ENCODE measurements around the gene RUNX2. TPM values are rescaled to one million over a fixed set of nuclear protein-coding genes. Genes with fewer than 3 reads are reported as not detected.

RUNX2 gene
- total and polyA plus RNA-seq, 4 donors, result 0.09 to 1.5 (median 0.75) TPM

- Histone ChIP-seq H3K9ac (ENCODE audit: low read depth in 1 of 2, low read length in 2 of 2) (no peak overlapping the region), H3K27ac (ENCODE audit: low read depth in 1 of 2, low read length in 2 of 2) (no peak overlapping the region), H3K9me3 (ENCODE audit: control insufficient read depth in 4 of 4, low read length in 3 of 4) (no peaks in the 10 kb centered on the region), H3K4me3 (ENCODE audit: low read depth in 1 of 3, low read length in 3 of 3) (no peak overlapping the region), H3K27me3 (ENCODE audit: control insufficient read depth in 4 of 4, insufficient read depth in 4 of 4, low read length in 3 of 4) (peaks cover 0 to 4% (median 0%) of the 10 kb centered on the region in 4 donors), H3K4me1 (ENCODE audit: control insufficient read depth in 4 of 4, insufficient read depth in 4 of 4, low read length in 3 of 4) (no peaks in the 10 kb centered on the region), H3K36me3 (ENCODE audit: control insufficient read depth in 4 of 4, insufficient read depth in 3 of 4, low read depth in 1 of 4, low read length in 3 of 4) (no peaks in the 10 kb centered on the region)
- 86% methylated on average over 9 of the region's 9 CpGs for WGBS
- DNase-seq (ENCODE audit: low spot score), result no peak
- TF ChIP-seq, protein P1, sequence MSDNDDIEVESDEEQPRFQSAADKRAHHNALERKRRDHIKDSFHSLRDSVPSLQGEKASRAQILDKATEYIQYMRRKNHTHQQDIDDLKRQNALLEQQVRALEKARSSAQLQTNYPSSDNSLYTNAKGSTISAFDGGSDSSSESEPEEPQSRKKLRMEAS (IDR thresholded peaks at IDR 0.05), result no peak
- TF ChIP-seq HNF4A (conservative IDR thresholded peaks at IDR 0.05) (no peak), HNF4G (IDR thresholded peaks at IDR 0.05) (no peak), CTCF (IDR thresholded peaks at IDR 0.05; ENCODE audit: low read depth, low read length, missing input control) (no peak), YY1 (IDR thresholded peaks at IDR 0.05) (no peak), EGR1 (IDR thresholded peaks at IDR 0.05; ENCODE audit: low read depth in 2 of 2) (no peak), RAD21 (IDR thresholded peaks at IDR 0.05) (no peak), GABPA (IDR thresholded peaks at IDR 0.05 in 1 of 2, conservative IDR thresholded peaks at IDR 0.05 in 1 of 2) (no peak), TAF1 (conservative IDR thresholded peaks at IDR 0.05) (no peak), JUND (IDR thresholded peaks at IDR 0.05) (no peak), RXRA (IDR thresholded peaks at IDR 0.05) (no peak), NR2F2 (IDR thresholded peaks at IDR 0.05) (no peak)
- TF ChIP-seq, protein P2, sequence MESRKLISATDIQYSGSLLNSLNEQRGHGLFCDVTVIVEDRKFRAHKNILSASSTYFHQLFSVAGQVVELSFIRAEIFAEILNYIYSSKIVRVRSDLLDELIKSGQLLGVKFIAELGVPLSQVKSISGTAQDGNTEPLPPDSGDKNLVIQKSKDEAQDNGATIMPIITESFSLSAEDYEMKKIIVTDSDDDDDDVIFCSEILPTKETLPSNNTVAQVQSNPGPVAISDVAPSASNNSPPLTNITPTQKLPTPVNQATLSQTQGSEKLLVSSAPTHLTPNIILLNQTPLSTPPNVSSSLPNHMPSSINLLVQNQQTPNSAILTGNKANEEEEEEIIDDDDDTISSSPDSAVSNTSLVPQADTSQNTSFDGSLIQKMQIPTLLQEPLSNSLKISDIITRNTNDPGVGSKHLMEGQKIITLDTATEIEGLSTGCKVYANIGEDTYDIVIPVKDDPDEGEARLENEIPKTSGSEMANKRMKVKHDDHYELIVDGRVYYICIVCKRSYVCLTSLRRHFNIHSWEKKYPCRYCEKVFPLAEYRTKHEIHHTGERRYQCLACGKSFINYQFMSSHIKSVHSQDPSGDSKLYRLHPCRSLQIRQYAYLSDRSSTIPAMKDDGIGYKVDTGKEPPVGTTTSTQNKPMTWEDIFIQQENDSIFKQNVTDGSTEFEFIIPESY (IDR thresholded peaks at IDR 0.05), result no peak
- TF ChIP-seq, protein P3, sequence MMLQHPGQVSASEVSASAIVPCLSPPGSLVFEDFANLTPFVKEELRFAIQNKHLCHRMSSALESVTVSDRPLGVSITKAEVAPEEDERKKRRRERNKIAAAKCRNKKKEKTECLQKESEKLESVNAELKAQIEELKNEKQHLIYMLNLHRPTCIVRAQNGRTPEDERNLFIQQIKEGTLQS (IDR thresholded peaks at IDR 0.05), result no peak
These were observed 359.4 kb downstream of the RUNX2 start for GRCh38 chr6:45687570-45687969.

DNA sequence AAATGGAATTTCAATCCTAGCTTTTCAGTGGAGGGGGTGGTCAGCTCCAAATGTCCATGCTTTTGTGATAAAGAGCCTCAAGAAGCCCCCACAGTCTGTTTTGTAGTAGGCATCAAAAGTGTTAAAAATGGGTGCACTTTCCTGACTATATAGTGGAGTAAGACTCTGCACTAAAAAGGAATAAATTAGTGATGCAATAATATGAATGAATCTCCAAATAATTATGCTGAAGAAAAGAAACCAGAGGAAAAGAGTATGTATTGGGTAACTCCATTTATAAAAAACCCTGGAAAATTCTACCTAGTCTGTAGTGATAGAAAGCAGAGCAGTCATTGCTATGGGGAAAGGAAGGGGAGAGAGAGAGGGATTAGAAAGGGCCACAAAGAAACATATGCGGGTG lies 360.1 kb downstream of the RUNX2 start:
- Histone ChIP-seq H3K4me3 (ENCODE audit: low read depth in 1 of 3, low read length in 3 of 3) (no peak overlapping the region), H3K36me3 (ENCODE audit: control insufficient read depth in 4 of 4, insufficient read depth in 3 of 4, low read depth in 1 of 4, low read length in 3 of 4) (no peaks in the 10 kb centered on the region), H3K4me1 (ENCODE audit: control insufficient read depth in 4 of 4, insufficient read depth in 4 of 4, low read length in 3 of 4) (no peaks in the 10 kb centered on the region), H3K9ac (ENCODE audit: low read depth in 1 of 2, low read length in 2 of 2) (no peak overlapping the region), H3K27ac (ENCODE audit: low read depth in 1 of 2, low read length in 2 of 2) (no peak overlapping the region), H3K9me3 (ENCODE audit: control insufficient read depth in 4 of 4, low read length in 3 of 4) (no peaks in the 10 kb centered on the region), H3K27me3 (ENCODE audit: control insufficient read depth in 4 of 4, insufficient read depth in 4 of 4, low read length in 3 of 4) (peaks cover 0 to 4% (median 0%) of the 10 kb centered on the region in 4 donors)
- DNase-seq (ENCODE audit: low spot score), result no peak
- WGBS, result 96% methylated on average over 1 of the region's 1 CpG
- TF ChIP-seq YY1 (IDR thresholded peaks at IDR 0.05) (no peak), CTCF (IDR thresholded peaks at IDR 0.05; ENCODE audit: low read depth, low read length, missing input control) (no peak), JUND (IDR thresholded peaks at IDR 0.05) (no peak), RAD21 (IDR thresholded peaks at IDR 0.05) (no peak), HNF4G (IDR thresholded peaks at IDR 0.05) (no peak), FOXA2 (IDR thresholded peaks at IDR 0.05) (no peak), HNF4A (conservative IDR thresholded peaks at IDR 0.05) (no peak), TAF1 (conservative IDR thresholded peaks at IDR 0.05) (no peak), RXRA (IDR thresholded peaks at IDR 0.05) (no peak), GABPA (IDR thresholded peaks at IDR 0.05 in 1 of 2, conservative IDR thresholded peaks at IDR 0.05 in 1 of 2) (no peak), NR2F2 (IDR thresholded peaks at IDR 0.05) (no peak), EGR1 (IDR thresholded peaks at IDR 0.05; ENCODE audit: low read depth in 2 of 2) (no peak), SP1 (IDR thresholded peaks at IDR 0.05) (no peak), FOXA1 (IDR thresholded peaks at IDR 0.05) (no peak)
- TF ChIP-seq, protein P2 (IDR thresholded peaks at IDR 0.05), result no peak
- TF ChIP-seq, protein P3 (IDR thresholded peaks at IDR 0.05), result no peak
- TF ChIP-seq, protein P1 (IDR thresholded peaks at IDR 0.05), result no peak
- TF ChIP-seq, protein P4, sequence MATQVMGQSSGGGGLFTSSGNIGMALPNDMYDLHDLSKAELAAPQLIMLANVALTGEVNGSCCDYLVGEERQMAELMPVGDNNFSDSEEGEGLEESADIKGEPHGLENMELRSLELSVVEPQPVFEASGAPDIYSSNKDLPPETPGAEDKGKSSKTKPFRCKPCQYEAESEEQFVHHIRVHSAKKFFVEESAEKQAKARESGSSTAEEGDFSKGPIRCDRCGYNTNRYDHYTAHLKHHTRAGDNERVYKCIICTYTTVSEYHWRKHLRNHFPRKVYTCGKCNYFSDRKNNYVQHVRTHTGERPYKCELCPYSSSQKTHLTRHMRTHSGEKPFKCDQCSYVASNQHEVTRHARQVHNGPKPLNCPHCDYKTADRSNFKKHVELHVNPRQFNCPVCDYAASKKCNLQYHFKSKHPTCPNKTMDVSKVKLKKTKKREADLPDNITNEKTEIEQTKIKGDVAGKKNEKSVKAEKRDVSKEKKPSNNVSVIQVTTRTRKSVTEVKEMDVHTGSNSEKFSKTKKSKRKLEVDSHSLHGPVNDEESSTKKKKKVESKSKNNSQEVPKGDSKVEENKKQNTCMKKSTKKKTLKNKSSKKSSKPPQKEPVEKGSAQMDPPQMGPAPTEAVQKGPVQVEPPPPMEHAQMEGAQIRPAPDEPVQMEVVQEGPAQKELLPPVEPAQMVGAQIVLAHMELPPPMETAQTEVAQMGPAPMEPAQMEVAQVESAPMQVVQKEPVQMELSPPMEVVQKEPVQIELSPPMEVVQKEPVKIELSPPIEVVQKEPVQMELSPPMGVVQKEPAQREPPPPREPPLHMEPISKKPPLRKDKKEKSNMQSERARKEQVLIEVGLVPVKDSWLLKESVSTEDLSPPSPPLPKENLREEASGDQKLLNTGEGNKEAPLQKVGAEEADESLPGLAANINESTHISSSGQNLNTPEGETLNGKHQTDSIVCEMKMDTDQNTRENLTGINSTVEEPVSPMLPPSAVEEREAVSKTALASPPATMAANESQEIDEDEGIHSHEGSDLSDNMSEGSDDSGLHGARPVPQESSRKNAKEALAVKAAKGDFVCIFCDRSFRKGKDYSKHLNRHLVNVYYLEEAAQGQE (IDR thresholded peaks at IDR 0.05), result no peak

Data from liver (tissue), 9 donors.